NK-92 treated with Interleukin-12 subunit alpha and Interleukin-12 subunit beta, amount 100 ng/mL, for 24 hours (cell line): Measurements from ENCODE around the gene CLN3.
"Not testable (repeated sequence)": the region's sequence is repeated elsewhere in the genome, so short reads cannot be mapped to it uniquely, and the experiment has no call there.

ENCODE experiments used
- DNase-seq: peaks from one replicate; lab custom pipeline; 2025; lab: John Stamatoyannopoulos, UW

The CLN3 gene

DNA sequence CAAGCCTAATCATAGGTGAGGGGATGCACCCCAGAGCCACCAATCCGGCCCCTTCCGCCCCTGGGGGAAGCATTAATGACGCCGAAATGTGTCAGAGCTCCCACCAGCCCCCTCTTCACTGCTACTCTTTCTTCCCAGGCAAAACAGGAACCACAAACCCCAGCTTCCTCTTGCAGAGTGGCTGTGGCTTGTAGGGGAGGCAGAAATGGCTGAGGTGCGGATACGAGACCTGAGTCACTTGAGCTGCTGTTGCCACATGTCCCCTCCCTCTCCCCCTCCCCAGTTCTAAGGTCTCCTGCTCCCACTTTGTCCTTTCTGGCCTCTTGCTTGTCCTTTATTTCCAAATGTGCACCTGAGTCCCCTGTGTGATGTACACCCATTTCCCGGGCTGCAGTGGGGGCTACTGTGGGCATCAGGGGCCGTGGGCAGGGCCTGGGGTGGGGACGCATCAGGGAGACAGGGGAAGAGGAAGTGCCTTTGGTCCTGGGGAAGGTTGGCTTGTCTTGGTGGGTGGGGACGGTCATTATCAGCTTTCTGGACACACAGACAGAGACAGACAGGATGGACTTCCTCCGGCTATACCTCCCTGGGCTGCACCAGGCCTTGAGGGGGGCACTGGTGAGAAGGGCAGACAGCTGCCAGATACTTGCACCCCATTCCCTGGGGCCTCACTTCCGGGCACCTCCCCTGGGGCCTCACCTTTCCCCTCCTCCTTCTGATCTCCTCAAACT is 2.4 kb upstream of the CLN3 start, which contains the start of gene APOBR:
Gene APOBR (plus strand): TSS at position 523 of the 731 bp plus-strand sequence. CDS start 39 bp downstream, at position 562.
- peak; percentile 87 for DNase-seq

DNA sequence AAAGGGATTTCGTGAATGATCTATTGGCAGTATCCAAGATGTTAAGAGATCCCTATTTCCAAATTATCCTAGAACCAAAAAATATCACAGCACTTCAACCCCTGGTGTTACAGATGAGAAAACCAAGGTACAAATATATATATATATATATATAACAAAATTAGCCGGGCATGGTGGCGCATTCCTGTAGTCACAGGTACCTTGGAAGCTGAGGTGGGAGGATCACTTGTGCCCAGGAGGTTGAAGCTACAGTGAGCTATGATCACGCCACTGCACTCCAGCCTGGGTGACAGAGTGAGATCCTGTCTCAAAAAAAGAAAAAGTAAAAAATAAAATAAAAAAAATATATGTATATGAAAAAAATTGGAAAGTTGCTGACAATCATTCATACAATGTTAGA is 637 bp upstream of the CLN3 start:
- DNase-seq, result no peak

DNA sequence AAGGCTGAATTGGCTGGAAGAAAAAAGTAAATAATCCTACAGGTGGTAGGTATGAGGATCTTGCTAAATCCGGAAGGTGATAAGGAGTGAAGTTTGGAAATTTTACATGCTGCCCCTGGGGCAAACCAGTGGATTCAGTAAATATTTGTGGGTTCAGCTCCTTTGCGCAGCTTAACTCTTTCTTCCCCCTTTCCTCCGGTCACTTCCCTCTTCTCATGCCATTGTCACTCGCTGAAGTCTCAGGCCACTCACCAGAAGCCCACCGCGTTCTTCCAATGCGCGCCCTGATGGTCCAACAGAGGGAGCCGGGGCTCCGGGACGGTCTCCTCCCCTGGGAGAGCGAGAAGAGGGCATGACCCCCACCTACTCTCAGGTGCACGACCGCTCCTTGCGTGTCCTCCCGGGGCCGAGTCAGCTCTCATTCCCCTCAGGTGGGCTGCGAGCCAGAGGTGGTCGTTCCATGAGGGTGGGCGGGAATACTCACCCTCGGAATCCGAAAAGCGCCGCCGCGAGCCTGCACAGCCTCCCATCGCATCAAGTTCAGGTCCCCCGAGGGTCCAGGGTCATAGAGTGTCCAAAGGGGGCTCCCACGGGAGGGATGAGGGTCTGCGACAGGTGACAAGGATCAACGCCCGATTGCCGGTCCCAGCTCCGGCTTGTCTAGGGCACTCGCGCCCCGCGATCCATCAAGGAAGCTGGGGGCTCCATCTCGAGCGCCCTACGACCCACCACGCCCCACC is 474 bp downstream of the CLN3 start:
- DNase-seq, result no peak

DNA sequence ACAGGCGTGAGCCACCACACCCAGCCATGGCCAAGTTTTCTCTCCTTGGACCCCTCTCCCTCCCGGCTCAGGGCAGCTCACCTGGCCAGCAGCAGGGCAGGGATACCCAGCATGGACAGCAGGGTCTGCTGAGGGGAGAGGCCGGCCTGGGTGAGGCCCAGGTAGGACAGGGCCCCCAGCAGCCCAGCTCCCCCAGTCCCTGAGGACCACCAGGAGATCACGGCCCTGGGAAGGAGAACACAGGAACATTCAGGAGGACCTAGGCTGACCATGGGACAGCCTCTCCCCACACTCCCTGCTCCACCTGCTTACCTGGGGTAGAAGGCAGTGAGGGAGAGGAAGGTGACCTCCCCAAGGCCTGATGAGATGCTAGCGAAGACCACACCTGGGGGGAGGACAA is 5.6 kb downstream of the CLN3 start:
- no peak for DNase-seq

DNA sequence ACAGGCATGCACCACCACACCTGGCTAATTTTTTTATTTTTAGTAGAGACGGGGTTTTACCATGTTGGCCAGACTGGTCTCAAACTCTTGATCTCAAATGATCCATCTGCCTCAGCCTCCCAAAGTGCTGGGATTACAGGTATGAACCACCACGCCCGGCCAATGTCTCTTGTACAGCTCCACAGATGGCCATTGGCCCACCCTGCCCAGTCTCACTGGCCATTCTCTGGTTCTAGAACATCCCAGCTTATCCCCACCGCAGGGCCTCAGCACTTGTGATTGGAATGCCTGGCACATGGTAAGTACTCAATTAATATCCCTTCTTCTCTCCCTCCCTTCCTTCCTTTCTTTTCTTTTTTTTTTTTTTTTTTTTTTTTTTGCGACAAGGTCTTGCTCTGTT is 8.5 kb downstream of the CLN3 start:
- not testable (repeated sequence) for DNase-seq

DNA sequence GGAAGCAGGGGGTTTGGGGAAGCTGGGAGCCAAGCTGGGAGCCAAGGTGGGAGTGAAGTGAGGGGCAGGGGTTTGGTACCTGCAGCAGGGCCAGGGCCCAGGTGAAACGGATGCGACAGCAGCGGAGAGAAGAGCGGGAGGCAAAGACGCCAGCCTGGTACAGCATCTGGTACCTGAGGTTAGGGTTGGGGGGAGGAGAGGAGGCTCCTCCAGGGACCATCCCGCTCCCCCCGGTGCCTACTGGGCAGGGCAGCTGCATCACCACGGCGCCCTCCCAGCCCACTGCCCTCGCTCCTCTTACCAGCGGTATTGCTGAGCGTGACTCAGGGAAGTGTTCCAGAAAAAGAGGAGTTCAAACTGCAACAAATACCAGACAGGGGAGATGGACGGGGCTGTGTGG is 9.8 kb downstream of the CLN3 start:
- no peak for DNase-seq

DNA sequence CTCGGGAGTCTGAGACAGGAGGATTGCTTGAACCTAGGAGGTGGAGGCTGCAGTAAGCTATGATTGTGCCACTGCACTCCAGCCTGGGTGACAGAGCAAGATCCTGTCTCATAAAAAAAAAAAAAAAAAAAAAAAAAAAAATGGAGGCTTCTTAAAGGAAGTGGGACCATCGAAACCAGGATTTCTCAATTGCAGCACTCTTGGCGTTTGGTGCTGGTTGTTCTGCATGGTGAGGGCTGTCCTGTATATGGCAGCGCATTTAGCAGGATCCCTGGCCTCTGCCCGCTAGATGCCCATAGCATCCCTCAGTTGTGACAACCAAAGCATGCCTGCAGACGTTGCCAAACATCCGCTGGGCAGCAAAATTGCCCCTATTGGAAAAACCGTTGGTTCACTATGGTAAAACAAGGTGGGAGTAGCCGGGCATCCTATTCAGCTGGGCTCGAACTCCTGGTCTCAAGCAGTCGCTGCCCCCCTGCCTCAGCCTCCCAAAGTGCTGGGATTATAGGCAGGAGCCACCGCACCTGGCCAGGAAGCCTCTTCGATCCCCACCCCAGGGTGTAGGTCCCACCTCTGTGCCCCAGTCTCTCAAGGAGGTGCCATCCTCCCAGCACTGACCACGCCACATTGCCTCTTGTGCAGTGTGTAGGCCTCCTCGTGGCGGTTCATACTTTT is 13.2 kb downstream of the CLN3 start:
- DNase-seq, result no peak

DNA sequence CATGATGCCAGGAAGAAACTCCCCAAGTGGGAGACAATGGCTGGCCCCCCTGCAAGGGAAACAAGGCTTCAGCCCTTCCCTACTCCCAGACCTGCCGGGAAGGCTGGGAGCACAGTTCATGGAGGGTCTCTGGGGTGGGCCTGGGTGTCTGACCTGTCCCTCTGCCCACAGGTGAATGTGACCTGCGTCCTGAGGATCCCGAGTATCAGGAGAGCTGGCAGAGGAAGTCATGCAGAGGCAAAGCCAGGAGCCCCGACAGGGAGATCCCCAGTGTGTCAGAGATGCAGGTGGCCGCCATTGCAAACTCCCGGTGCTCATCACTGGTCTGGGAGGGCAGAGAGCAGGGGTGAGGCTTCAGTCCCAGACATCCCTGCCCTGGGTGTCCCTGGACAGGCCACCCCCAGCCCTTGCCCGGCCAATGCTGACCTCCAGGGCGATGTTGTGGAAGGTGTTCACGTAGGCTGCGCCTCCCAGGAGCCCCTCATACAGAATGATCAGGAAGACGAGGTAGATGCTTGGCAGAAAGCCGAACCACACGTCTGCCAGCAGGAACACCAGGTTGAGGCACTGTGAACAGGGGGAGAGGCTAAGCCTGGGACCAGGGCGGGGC is 14.5 kb downstream of the CLN3 start:
- DNase-seq, result no peak

DNA sequence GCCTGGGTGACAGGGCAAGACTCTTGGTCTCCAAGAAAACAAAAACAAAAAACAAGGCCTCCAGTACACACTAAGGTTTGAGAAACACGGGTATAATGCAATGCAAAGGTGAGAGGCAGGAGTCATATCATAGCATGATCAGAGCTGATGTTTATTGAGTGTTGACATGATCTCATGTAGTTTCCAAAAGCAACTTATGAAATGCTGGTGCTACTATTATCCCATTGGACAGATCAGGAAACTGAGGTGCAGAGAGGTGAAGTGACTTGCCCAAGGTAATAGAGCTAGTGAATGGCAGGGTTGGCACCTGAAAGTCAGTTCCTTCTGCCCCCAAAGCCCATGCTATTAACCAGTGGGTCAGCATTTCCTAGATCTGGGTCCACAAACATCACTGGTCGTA is 16.7 kb downstream of the CLN3 start:
- no peak for DNase-seq

DNA sequence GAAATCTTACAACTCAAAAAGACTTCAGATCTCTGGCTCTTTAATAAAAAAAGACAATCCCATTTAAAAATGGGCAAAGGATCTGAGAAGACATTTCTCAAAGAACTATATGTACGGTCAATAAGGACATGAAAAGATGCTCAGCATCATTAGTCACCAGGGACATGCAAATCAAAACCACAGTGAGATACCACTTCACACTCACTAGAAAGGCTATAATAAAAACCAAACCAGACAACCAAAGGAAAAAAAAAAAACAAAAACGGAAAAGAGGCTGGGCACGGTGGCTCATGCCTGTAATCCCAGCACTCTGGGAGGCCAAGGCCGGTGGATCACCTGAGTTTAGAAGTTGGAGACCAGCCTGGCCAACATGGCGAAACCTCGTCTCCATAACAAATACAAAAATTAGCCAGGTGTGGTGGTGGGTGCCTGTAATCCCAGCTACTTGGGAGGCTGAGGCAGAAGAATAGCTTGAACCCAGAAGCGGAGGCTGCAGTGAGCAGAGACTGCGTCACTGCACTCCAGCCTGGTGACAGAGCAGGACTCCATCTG is 18.1 kb downstream of the CLN3 start:
- no peak for DNase-seq

DNA sequence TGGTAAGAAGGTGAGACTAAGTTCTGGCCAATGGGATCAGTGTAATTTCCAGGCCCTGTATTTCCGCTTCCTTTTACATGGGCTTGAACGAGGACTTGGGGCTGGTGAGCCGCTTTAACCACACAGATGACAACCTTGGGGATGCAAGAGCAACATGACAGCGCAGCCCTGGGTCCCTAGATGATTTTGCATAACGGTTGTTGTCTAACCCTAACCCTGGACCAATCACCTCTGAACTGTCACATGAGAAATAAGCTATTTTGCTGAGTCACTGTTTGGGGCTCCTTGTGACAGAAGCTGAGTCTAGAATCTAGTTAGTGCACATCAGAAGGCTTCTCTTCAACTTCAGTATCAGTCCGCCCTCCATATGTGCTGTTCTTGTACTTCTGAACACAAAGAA is 44.8 kb downstream of the CLN3 start:
- DNase-seq, result not testable (repeated sequence)

DNA sequence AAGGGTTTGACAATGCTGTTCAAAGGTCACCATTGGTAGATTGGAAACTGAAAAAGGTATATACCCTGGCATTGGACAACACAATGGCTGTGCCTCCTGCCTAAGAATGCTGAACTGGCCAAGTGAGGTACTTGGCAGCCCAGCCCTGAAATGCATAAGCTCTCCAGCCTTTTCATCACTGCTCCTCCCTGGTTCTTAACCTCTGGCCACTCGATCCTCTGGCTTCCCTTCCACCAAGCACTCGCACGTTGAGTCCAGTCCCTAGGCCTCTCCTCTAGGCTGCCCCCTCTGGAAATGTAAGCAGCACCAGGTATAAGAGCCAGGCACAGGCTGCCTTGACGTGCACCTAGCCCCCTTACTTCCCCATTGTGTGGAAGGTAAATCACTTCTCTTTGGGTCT is 45.5 kb downstream of the CLN3 start:
- not testable (repeated sequence) for DNase-seq

DNA sequence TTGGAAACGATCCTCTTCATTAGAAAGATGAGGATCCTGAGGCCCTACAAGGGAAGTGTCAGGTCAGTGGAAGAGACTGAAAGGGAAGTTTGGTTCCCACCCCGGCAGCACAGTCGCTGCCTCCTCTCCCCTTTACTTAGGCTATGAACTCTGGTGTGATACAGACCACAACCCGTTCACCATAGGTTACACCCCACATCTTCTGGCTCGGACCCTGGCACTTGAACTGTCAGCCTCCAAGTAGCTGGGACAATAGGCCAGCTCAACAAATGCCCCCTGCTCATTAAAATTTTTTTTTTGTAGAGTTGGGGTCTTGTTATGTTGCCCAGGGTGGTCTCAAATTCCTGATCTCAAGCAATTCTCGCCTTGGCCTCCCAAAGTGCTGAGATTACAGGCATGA is 47.9 kb downstream of the CLN3 start:
- not testable (repeated sequence) for DNase-seq

DNA sequence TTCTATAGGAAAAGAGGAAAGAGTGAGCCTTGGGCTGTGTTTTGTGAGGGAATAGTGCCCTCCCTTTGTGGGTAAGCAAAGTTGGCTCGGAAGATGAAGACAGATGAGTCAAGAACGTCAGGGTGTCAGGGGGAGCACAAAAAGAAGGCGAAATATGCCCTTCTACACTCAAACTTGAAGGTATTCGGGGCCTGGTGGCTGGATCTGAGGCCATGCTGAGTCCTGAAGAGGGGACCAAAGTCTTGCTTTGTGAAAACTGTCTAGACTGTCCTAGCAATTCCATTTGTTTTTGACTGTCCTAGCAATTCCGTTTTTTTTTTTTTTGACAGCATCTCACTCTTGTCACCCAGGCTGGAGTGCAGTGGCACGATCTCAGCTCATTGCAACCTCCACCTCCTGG is 53.0 kb downstream of the CLN3 start:
- DNase-seq, result not testable (repeated sequence)

DNA sequence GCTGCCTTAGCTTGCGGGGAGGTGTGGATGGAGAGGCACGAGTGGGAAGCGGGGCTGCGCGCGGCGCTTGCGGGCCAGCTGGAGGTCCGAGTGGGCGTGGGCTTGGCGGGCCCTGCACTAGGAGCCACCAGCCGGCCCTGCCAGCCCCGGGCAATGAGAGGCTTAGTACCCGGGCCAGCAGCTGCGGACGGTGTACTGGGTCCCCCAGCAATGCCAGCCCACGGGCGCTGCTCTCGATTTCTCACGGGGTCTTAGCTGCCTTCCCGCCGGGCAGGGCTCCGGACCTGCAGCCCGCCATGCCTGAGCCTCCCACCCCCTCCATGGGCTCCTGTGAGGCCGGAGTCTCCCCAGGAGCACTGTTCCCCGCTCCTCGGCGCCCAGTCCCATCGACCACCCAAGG is 56.5 kb downstream of the CLN3 start:
- not testable (repeated sequence) for DNase-seq
